HK-2 (cell line): ENCODE data around the gene PAN3.

Experiments
- DNase-seq: peaks from one replicate; pipeline ENCODE4 v3.0.0-alpha.2; 2018; ENCODE audit not compliant: unreplicated experiment

PAN3 gene

DNA sequence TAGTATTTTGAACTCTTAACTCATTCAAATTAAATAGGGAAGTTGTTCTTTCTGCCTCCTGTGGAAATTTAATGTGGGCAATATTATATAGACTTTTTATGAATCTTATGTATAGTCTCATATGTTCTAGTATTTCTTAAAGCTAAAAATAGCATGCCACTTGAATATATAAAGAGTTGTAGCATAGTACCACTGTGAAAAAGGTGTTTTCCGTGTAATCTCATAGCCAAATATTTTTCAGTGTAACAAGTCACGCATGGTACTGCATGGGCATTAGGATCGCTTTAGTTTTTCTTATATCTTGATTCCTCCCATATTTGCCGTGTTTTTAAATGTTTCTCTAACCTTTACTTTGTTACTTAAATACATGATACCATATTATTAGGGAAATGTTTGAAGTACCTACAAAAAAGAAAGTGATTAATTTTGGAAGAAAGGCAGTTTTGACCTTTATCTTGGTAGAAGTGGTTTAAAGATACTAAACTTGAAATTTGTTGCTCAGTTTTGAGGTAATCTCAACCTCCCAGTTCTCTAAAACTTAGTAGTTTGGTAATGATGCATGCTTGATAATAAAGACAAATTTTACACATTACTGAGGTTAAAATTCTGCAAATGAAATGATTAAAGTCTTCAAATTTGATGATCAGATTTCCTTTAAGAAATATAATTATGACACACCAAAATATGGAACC lies 81.2 kb downstream of the PAN3 start:
- no peak for DNase-seq

DNA sequence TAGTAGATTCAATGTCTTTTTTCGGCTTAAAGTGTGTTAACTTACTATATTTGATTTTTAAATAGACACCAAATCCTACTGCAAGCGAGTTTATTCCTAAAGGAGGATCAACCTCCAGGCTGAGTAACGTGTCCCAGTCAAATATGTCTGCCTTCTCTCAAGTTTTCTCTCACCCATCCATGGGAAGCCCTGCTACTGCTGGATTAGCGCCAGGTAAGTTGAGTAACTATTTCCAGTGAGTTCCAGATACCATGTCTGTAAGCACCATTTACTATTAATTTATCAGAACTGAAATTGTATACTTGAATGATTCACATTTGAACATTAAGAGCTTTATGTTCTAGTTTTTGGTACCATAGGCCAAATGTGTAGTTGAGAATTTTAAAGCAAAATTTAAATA lies 81.8 kb downstream of the PAN3 start:
- DNase-seq, result no peak

- DNase-seq, result no peak
These were observed 91.4 kb downstream of the PAN3 start for GRCh38 chr13:28229522-28230411.

DNA sequence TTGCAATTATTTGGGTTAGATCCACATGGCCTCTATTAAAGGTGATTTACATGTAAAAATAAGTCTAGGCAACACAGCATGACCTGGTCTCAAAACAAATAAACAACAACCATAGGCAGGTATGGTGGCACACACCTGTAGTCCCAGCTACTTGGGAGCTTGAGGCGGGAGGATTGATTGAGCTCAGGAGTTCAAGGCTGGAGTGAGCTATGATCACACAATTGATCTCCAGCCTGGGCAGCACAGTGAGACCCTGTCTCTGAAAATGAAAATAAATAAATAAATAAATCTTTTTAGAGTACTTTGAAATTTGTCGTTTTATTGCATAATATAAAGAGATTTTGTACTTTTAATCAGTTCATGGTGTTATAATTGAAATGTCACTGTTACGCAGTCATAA lies 93.3 kb downstream of the PAN3 start:
- no peak for DNase-seq

DNA sequence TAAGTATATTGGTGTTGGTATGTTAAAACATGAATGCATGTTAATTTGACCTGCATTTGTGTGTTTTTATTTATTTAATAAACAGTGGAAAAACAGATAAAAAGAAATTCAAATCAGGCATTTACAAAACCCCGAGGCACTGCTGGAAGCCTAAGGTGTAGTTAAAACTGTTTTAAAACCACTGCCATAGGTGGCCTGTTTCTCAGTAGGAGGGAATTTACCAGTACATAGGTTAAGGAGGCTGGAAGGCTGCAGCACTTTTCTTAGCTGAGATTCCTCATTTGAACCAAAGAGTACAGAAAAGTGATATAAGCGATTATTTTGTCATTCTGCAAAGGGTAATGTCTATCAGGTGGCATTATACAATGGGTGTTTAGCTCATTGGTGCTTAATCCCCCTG lies 99.6 kb downstream of the PAN3 start:
- DNase-seq, result no peak

DNA sequence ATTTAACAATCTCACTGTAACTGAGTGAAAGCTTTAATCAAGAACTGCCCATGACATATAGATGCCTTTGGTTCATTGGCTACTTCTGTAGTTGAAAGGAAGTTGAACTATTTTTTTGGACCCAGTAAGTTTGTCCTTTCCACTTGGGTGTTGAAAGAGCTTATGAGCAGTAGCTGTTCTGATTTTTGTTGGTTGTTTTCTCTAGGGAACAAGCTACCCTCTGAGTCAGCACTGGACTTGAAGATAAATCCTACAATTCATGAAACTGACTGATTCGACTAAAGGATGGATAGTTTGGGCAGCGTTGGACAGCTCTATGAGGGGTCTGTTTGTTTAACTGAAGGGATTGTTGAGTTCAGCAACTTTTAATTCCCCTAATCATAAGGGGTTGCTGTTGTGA lies 101.0 kb downstream of the PAN3 start:
- DNase-seq, result no peak

DNA sequence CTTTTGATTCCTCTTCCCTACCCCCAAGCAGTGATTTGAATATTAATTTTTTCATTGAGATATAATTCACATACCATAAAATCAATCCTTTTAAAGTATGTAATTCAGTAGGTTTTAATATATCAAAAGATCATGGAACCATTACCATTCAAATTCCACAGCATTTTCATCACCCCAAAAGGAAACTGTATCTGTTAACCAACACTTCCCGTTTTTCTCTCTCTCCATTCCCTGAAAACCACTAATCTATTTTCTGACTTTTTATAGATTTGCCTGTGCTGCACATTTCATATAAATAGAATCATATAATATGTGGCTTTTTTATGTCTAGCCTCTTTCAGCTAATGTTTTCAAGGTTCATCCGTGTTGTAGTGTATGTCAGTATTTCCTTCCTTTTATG lies 107.1 kb downstream of the PAN3 start:
- no peak for DNase-seq

DNA sequence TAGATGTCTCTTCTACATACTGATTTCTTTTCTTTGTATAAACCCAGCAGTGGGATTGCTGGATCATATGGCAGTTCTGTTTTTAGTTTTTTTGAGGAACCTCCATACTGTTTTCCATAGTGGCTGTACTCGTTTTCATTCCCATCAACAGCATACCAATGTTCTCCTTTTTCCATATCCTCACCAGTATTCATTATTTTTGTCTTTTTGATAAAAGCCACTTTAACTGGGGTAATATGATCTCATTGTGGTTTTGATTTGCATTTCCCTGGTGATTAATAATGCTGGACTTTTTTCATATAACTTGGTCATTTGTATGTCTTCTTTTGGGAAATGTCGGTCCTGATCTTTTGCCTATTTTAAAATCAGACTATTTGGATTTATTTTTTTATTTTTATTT lies 108.5 kb downstream of the PAN3 start:
- DNase-seq, result no peak

DNA sequence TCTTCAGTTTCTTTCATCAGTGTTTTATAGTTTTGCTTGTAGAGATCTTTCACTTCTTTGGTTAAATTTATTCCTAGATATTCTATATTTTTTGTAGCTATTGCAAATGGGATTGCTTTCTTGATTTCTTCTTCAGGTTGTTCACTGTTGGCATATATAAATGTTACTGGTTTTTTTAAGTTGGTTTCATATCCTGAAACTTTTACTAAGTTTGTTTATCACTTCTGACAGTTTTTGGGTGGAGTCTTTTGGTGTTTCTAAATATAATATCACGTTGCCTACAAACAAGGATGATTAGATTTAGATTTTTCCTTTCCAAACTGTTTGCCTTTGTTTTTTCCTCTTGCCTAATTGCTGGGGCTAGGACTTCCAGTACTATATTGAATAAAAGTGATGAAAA lies 109.7 kb downstream of the PAN3 start:
- no peak for DNase-seq

DNA sequence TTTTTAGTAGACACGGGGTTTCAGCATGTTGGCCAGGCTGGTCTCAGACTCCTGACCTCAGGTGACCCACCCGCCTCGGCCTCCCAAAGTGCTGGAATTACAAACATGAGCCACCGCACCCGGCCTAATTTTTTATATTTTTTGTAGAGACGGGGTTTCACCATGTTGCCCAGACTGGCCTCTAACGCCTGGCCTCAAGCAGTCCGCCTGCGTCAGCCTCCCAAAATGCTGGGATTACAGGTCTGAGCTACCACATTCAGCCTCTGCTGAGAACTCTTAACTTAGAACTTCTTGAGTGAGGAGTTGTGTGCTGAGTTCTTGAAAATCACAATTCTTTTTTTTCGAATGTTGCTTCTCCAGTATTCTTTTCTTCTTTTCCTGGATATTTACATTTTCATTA lies 112.2 kb downstream of the PAN3 start:
- no peak for DNase-seq

GRCh38 chr13:28251466-28251865 lies 113.1 kb downstream of the PAN3 start:
- DNase-seq, result no peak

- no peak for DNase-seq
These were observed 114.2 kb downstream of the PAN3 start for GRCh38 chr13:28252547-28252946.

- no peak for DNase-seq
These were observed 119.0 kb downstream of the PAN3 start for GRCh38 chr13:28257305-28257704.

GRCh38 chr13:28258417-28258816 lies 120.1 kb downstream of the PAN3 start:
- no peak for DNase-seq

- no peak for DNase-seq
These were observed 129.2 kb downstream of the PAN3 start for GRCh38 chr13:28267497-28267896.

DNA sequence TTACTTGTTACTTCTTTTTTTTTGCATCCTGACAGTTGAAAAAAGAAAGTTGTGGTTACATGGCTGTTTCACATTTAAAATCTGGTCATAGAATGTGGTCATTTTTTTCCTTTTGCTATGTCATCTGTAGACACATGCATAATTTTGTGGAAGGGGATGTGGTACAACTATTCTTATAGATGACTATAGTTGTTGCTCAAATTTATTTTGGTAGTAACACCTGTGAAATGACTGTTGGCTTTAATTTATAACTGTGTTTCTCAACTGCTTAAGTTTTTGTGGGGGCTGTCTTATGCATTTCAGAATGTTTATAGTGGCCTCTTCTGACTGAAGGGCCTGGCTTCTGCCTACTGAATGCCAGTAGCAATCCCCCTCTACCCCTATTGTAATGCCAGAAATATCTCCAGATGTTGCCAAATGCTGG lies 130.5 kb downstream of the PAN3 start:
- no peak for DNase-seq

- no peak for DNase-seq
These were observed 132.9 kb downstream of the PAN3 start for GRCh38 chr13:28271056-28271840.

DNA sequence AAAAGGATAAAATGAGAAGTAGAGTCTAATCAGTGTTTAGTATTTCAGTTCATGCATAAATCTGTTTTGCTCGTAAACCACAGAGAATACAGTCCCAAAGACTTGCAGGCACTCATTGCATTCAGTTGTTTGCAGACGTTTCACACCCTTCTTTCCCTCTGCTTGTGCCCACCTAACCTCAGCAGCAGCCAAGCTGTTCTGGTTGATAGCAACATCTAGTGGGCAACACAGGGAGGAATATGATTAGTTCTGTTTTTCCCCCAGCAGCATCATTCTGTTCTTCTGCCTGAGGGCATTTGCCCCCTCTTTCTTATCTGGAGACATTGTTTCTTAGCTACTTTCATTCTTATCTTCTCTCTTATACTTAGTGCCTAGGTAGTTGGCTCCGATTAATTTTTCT lies 135.6 kb downstream of the PAN3 start:
- no peak for DNase-seq

DNA sequence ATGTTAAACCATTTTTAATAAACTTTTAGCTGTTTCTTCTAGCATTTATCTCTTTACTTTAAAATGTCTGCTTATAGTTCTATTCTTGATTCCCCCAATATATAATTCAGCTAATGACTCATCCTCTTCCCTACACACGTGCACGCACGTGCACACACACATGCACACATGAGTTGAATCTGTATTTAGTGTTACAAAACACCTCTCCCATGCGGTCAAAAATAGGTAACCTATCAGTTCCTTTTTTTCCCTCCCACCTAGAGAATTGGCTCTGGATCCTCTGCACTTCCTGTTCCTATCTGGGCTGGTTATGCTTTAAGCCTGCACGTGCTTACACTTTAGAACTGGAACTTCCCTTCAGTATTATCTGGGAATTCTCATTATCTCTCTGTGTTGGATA lies 144.1 kb downstream of the PAN3 start:
- DNase-seq, result peak; percentile 31

DNA sequence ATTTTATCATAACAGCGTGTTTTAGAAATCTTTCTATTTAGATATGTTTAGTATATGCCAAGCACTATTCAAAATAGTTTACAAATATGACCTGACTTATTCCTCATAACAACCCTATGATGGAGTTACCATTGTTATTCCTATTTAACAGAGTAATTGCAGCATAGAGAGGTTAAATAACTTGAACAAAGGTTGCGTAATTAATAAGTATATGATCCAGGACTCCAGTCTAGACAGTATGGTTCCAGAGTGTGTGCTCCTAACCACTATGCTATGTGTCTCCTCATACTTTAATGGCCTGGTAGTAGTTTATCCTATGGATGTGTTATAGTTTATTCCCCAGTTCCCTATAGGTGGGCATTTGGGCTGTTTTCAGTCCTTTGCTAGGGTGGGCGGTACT lies 145.3 kb downstream of the PAN3 start:
- no peak for DNase-seq

GRCh38 chr13:28286263-28286662 lies 147.9 kb downstream of the PAN3 start:
- no peak for DNase-seq

DNA sequence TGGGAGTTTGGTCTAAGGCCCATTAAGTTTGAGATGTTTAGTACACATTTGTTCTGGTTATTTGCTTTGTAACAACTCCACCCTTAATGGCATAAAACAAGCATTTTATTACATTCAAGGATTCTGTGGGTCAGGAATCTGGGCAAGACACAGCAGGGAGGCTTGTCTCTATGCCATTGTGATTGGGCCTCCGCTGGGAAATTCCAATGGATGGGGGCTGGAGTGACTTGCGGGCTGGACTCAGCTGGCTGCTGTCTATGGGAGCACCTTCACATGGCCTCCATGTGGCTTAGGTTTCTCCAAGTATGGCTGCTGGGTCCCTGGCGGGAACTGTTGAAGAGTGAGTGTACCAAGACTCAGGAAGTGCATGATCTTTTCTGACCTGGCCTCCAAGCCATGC lies 159.0 kb downstream of the PAN3 start:
- no peak for DNase-seq

DNA sequence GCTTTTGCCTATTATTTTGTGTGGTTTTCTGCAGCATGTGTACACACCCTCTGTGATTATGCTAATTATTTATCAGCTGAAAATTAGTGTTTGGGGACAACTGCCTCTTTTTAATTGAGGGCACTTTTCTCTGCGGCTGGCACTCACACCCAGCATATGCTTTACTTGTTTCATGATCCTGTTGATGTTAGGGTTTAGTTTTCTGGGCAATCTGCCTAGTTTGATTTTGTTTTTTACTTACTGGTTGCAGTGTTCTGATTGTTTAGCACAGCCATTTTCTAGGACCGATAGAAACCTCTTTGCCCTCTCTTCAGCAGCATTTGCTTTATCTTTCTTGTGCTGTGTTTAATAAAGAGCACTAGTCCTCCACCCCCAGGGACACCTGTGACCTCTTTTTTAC lies 161.6 kb downstream of the PAN3 start:
- no peak for DNase-seq
